Endothelial cell of umbilical vein (primary cell): ENCODE data around the gene GJA1.

Experiments used
- EZH2 ChIP-seq: IDR thresholded peaks from 2 replicates; pipeline ENCODE4 v1.6.1; 2012; ENCODE audit warnings: borderline replicate concordance, low read depth, mild to moderate bottlenecking, moderate library complexity, low read length, inconsistent platforms; ENCODE audit not compliant: severe bottlenecking
- FOS ChIP-seq: IDR thresholded peaks from 2 replicates; pipeline ENCODE4 v1.6.1; 2011; ENCODE audit warnings: mild to moderate bottlenecking, low read length, moderate library complexity, borderline replicate concordance; ENCODE audit not compliant: insufficient read depth
- GATA2 ChIP-seq: IDR thresholded peaks from 2 replicates; pipeline ENCODE4 v1.7.0; 2011; ENCODE audit warnings: low read depth, mild to moderate bottlenecking, moderate library complexity, mixed read lengths, low read length; ENCODE audit not compliant: insufficient read length, insufficient read depth
- JUN ChIP-seq: IDR thresholded peaks from 2 replicates; pipeline ENCODE4 v1.6.1; 2011; ENCODE audit warnings: borderline replicate concordance, low read depth; ENCODE audit not compliant: insufficient read length, insufficient read depth
- MYC ChIP-seq: IDR thresholded peaks from one replicate; pipeline ENCODE4 v1.6.1; 2011; ENCODE audit warnings: mild to moderate bottlenecking, low read depth, low read length
- POLR2A ChIP-seq: IDR thresholded peaks from 2 replicates; pipeline ENCODE4 v1.6.1; 2012; ENCODE audit warnings: low read depth, mild to moderate bottlenecking, control low read depth, low read length
- POLR2AphosphoS5 ChIP-seq: IDR thresholded peaks from 2 replicates; pipeline ENCODE4 v1.6.1; 2012; ENCODE audit warnings: low read depth, mild to moderate bottlenecking, control low read depth, low read length, moderate library complexity; ENCODE audit not compliant: insufficient read depth
- TF ChIP-seq, protein P1 (sequence below), 2 donors: IDR thresholded peaks; 1 replicate in 1 of 2; 2 replicates in 1 of 2; pipeline ENCODE4 v1.5.1; 2011; ENCODE audit warnings: low read length in 2 of 2, mild to moderate bottlenecking in 2 of 2, moderate library complexity in 2 of 2, control low read depth in 1 of 2, inconsistent platforms in 1 of 2, low read depth in 1 of 2; ENCODE audit not compliant: insufficient read depth in 1 of 2; ENCODE audit errors: extremely low read depth in 1 of 2
- TF ChIP-seq, protein P2 (sequence below): IDR thresholded peaks from 2 replicates; pipeline ENCODE4 v1.6.1; 2011; ENCODE audit not compliant: insufficient read depth, insufficient read length

DNA sequence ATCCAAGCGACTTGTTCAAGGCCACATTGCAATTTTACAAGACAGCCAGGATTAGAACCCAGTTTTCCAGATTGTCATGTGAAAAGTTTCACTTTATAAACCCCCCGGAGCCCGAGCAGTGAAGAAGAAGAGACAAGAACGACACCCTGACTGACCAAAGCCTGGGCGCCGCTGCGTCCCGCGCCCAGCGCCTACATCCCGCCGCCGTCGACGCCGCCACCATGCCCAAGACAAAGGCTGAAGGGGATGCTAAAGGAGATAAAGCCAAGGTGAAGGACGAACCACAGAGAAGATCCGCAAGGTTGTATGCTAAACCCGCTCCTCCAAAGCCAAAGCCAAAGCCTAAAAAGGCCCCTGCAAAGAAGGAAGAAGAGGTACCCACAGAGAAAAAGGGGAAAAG, 27.1 kb upstream of the GJA1 start:
- TF ChIP-seq POLR2A (no peak), MYC (no peak), POLR2AphosphoS5 (no peak), JUN (no peak), EZH2 (no peak), GATA2 (no peak), FOS (no peak)
- TF ChIP-seq, protein P1, sequence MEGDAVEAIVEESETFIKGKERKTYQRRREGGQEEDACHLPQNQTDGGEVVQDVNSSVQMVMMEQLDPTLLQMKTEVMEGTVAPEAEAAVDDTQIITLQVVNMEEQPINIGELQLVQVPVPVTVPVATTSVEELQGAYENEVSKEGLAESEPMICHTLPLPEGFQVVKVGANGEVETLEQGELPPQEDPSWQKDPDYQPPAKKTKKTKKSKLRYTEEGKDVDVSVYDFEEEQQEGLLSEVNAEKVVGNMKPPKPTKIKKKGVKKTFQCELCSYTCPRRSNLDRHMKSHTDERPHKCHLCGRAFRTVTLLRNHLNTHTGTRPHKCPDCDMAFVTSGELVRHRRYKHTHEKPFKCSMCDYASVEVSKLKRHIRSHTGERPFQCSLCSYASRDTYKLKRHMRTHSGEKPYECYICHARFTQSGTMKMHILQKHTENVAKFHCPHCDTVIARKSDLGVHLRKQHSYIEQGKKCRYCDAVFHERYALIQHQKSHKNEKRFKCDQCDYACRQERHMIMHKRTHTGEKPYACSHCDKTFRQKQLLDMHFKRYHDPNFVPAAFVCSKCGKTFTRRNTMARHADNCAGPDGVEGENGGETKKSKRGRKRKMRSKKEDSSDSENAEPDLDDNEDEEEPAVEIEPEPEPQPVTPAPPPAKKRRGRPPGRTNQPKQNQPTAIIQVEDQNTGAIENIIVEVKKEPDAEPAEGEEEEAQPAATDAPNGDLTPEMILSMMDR (IDR thresholded peaks at IDR 0.05; ENCODE audit: extremely low read depth in 1 of 2, insufficient read depth in 1 of 2, low read depth in 1 of 2, low read length in 2 of 2) = no peak
- TF ChIP-seq, protein P2, sequence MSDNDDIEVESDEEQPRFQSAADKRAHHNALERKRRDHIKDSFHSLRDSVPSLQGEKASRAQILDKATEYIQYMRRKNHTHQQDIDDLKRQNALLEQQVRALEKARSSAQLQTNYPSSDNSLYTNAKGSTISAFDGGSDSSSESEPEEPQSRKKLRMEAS = no peak
